Daoy (cell line): ENCODE data around the gene PDE5A. TPM values are rescaled to one million over a fixed set of nuclear protein-coding genes. Genes with fewer than 3 reads are reported as not detected.

Experiments used
- DNase-seq: peaks from one replicate; pipeline ENCODE4 v3.0.0-alpha.2; 2015; ENCODE audit warnings: low read depth
- total RNA-seq: library from RNA; depleted of rRNA; stranded (reverse); fragments of >200 nt; shearing (Covaris generic); gene quantifications from 2 replicates; pipeline ENCODE4 v1.2.3, GENCODE V29; 2014

The PDE5A gene
- total RNA-seq, 1 experiment from 2014 or later = 8.3 TPM

DNA sequence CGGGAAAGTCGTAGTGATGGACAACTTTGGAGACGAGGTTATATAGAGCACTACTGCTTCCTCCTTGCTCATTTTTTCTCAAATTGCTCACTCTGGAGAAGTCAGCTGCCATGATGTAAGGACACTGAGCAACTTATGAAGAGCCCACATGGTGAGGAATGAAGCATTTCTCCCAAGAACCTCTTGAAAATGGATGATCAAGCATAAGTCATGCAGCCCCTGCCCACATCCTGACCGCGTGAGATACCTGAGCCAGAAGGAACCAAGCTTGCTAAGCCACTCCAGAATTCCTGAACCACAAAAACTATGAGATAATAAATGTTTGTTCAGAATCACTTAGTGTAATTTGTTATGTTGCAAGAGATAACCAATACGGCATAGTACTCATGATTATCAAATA, 42.8 kb downstream of the PDE5A start:
- peak; percentile 50 for DNase-seq

DNA sequence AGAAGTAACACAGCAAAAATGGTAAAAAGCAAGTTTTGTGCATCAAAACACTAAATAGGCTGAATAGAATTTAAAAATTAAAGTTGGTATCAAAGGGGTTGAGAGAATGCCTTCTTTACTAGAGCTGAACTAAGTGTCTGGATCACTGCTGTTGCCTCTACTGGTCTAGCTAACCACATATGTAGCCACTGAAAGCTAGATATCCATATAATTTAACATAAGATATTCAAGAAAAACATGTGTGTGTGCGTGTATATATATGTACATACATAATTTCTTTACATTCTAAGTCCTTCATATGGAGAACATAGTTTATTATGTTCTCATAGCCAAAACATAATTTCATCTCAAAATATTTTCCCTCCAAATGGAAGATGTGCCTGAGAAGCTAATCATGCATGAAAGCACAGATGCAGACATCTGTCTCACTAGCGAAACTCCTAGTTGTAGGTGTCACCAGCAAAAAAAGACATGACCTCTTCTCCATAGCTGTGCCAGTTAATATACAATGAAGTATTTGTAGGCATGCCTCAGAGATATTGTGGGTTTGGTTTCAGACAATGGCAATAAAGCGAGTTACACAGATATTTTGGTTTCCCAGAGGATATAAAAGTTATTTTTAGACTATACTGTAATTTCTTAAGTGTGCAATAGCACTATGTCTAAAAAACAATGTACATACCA, 47.3 kb downstream of the PDE5A start:
- no peak for DNase-seq

DNA sequence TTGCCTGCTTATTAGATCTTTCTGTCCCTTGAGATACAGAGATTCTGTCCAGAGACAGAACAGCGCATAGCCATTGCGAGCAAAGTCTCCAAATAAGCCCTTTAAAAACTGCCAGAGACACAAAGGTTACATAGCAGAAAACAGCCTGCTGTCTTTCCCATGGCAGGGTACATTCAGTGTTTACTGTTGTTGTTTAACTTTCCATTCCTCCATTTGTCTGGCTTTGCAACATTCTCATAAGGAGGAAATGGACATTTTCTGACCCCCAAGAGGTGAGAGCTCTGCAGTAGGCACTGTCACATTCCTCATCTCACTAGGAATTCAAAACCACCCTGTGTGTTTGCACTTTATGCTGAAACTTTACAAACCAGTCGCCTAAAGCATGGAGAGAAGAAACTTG, 48.3 kb downstream of the PDE5A start:
- no peak for DNase-seq

DNA sequence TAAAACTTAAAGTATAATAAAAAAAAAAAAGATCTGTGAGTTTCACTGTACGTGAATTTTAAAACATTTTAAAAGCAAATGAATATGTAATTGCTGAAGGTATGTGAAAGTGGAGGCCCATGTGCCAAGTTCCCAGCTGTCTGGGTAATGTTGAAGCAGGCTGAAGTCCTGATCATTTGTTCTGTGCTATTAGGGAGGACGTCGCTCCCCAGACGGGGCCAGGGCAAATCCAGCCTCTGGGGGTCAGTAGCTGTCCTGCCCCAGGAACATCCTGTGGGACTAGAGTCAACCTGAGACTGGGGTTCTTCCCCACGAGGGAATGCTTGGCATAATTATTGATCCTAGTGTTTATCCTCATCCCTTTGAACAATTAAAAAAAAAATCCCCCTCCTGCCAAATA, 48.8 kb downstream of the PDE5A start:
- DNase-seq = no peak

DNA sequence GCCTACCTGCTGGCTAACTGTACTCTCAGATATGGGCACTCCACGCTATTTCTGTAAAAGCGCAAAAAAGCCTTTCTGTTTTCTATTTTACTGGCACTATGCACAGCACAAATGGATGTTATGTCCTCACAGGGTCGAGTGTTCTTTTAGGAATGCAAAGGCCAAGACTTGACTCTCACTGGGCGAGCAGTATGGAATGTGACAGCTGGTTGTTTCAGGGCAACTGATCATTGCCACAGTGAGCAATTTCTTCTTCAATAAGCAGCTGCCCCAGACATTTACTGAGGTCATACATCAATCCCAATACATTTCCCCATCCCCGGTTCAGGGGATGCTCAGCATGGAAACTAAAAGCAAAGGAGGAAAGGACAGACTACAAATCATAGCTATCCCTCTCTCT, 58.2 kb downstream of the PDE5A start:
- DNase-seq = no peak

DNA sequence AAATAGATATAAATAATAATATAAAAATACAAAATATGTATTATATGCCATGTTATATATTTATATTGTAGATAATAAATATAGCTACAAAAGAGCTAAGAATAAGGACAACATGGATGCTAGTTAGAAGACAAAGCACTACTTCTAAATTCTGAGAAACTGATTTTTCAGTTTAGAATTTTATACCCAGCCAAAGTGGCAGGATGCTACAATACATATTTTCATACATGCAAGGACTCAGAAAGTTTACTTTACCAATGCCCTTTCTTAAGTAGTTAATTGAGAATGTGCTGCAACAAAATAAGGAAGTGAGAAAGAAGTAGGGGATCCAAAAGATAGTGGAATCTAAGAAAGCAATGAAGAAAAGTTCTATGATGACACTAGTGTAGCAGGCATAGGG, 64.5 kb downstream of the PDE5A start:
- no peak for DNase-seq

DNA sequence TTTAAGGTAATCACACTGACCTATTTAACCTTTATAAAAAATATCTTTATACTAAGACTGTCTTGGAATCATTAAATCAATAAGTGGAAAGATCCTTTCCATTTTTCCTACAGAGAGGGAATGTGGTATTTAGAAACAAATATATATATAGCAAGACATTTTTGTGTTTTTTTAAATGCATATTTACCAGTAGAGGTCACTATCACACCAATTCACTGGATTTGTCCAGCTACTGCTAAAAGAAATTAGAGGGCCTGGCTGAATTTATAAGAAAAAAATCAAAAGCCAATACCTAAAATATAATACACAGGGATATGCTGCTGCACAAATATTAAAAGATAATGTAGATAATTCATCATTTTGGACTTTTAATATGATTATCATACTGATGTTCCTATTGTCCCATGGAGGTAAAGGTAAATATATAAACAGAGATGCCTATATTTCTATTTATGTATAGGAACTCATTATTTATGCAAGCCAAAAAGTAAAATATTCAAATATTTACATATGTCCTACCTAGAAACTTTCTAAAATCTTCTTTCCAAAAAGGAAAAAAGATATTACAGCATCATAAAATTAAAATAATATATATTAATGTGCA, 69.5 kb downstream of the PDE5A start:
- peak; percentile 4 for DNase-seq

DNA sequence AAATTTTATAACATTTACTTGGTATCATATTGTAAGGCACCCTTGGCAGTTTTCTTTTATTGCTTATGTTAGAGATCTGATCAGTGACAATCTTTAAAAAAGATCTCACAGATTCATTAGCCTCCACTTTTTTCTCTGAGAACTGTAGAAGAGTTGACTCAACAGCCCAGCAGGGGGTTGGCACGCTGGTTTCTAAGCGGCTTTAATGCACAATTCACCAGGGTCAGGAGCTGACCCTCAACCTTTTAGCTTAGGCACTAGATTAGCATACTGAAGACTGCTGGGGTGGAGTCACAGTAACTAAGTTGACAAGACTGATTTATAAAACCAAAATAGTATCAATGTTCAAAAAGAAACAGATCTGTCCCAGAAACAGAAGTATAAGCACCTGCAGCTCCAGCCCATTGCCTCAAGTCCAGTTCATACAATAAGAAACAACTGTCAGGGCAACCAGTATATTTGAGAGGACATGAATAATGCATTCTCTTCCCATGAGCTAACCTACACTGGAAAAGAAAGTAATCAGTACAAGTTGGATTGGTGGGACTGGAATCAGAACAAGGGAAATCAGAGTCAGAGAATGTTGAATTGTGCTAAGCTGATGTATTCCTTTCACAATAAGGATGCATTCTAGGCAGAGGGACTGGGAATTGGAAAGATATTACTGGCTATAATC, 77.6 kb downstream of the PDE5A start:
- DNase-seq = no peak

DNA sequence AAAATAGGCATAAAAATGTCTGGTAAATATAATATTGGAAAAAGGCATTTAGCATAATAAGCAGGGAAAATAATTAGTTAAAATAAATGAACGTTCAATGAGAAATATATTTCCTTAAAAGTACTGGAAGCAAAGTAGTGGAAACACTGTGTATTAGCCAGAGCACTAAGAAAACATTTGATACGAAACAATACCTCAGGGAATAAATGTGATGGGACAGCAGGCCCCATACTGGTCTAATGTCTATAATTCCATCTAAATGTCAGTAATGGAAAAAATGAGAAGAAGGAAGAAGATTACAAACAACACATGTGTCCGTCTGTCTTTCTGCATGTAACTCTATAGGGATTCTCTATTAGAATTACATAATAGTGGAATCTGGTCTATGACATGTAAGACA, 79.0 kb downstream of the PDE5A start:
- no peak for DNase-seq

DNA sequence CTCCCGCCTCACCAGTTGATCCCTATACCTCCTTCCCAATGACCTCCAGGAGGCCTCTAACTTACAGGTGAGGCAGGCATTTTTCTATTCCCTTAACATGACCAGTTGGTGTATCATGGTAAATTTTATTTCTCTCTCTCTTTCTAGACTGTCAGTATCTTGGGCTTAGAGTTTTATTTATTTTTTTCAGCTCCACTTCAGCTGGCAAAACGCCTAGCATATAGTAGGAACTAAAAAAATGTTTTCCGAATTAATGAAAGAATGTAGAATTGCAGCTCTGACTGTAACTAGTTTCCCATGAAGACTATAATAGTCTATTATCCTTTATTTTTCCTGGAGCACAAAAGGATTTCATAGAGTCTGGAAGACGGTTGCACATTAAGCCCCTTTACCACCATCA, 84.8 kb downstream of the PDE5A start:
- no peak for DNase-seq

DNA sequence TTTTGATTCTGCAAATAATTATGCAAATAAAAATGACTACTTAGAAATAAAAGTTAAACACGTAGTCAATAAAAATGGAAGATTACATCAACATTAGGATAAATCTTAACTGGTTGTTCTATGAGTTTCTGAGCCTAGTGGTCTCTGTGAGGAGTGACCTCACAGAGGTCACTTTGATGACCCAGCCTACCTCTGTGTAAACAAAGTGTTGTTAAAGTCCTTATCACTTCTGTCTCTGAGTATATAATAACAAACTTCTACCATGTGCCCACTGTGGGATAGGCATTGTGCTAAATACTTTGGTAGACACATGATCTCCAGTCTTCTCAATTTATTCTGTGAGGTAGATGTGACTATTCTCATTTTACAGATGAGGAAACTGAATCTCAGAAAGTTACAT, 85.4 kb downstream of the PDE5A start:
- no peak for DNase-seq

DNA sequence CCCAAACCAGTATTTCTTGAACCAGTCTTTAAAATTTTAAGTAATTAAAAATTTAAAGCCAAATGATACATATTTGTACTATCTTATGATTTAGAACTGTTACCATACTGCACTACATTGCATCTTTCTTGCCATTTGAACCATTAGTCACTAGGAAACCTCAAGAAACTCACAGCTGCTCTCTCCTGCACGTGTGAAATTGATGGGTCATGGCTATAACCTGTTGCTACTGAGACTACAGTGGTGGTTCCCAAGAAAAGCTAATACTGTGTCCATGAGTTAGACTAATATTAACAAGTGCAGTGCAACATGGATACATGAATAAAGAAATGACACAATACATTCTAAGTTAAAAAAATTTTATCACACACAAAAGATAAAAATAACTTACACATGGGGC, 88.4 kb downstream of the PDE5A start:
- DNase-seq = no peak

DNA sequence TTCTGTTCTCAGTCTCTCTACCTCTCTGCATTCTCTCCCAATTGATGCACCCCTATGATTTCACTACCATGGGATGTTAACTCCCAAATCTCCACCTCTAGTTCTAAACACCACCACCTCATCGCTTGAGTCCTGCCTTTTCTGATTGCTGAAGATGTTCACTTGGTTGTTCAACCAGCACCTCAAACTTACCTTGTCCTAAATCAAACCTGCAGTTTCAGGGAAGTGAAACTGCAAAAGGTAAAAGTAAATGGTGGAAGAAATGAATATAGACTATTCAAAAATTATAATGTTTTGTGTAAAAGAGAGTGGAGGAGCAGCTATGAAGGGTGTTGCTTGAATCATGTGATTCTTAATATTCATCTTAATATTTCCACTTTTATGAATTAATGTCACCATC, 91.0 kb downstream of the PDE5A start:
- DNase-seq = no peak

DNA sequence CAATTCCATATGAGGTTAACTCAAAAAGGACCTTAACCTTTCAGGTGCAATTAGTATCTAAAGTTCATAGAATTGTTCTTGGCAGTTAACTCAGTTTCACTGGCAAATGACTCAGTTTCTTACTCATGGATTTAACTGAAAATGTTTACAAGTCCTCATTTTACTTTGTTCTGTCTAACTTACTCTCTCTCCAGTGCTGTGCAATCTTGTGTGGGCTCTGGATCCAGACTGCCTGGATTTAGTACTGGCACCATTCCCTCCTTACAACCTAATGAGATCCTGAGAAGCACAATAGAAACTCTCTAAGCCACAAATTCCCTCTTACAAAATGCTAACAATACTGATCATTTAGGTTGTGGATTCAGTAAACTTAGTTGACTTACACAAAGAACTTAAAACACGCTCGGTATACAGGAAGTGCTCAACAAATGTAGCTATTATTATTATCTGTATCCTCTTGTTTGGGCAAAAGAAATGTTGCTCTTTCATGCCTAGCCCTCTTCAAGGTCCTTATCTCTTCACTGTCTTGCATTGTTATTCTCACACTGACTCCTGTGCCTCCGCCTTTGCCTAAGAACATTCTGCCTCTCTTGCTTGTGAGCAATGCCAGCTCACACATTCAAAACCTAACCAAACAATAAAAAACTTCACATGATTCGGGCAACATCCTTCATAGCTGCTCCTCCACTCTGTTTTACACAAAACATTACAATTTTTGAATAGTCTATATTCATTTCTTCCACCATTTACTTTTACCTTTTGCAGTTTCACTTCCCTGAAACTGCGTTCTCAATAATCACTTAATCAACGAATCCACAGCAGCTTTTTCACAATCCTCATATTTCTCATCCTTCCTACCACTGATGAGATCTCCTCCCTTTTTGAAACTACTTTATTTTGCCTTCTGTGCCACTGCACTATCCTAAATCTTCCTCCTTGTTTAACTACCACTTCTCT, 91.8 kb downstream of the PDE5A start:
- no peak for DNase-seq

DNA sequence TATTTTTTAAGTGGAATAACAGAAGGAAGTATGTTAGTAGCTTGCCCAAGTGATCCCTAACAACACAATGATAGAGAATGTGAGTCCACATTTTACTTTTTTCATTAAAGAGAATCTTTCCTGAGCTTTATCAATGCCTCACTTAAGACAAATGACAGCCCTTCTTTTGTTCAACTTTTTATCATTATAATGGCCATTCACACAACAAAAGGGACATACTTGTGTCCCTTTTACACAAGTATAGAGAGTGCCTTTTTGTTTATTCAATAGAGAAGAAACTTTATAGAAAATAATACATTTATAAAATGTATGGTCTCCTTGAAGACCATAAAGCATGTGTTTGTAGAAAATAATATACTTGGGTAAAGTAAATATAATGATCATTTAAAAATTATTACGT, 96.3 kb downstream of the PDE5A start:
- no peak for DNase-seq

DNA sequence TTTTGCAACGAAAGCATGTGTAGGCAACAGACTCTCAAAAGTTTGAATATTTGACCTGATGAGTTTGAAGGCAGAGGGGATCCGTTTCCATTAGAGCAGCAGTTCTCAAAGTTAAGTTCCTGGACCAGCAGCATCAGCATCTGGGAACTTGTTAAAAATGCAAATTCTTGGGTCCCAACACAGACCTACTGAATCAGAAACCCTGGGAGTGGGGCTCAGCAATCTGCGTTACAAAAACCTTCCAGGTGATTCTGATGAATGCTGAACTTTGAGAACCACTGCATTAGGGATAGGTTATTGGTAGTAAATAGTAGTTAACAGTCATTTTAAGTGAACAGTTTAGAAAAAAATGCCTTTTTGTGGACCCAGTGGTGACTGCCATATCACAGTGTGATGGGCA, 98.8 kb downstream of the PDE5A start:
- no peak for DNase-seq

DNA sequence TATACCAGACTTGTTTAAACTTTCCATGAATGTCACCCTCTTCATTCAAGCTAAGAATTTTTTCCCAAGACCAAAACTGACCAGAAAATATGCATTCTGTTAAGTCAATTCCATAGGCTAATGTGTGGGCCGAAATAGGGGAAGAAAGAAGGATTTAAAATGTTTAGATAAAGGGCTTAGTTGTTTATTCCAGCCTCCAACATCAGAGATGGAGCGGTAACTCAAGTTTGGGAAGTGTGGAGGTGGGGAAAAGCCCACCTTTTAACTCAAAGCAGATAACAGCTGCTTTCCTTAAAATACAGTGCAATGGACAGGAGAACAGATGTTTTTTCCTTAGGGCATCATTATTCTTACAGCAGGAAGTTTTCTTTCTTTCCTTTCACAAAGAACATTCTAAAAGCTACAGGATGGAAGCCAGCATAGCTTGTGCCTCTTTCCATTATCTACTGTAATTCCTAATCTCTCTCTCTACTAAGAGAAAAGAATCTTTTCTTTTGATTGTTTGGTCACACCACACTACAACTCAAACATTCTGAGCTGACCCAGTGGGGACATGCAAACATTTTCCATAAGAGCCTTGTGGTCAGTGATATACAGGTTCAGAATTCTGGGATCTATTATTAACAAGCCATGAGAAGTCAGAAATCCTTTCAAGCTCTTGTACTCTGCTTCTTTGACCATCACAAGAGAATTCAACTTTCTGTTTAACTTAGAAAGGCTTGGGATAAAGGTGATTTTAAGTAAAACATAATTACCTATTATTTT, 101.6 kb downstream of the PDE5A start:
- DNase-seq = no peak

DNA sequence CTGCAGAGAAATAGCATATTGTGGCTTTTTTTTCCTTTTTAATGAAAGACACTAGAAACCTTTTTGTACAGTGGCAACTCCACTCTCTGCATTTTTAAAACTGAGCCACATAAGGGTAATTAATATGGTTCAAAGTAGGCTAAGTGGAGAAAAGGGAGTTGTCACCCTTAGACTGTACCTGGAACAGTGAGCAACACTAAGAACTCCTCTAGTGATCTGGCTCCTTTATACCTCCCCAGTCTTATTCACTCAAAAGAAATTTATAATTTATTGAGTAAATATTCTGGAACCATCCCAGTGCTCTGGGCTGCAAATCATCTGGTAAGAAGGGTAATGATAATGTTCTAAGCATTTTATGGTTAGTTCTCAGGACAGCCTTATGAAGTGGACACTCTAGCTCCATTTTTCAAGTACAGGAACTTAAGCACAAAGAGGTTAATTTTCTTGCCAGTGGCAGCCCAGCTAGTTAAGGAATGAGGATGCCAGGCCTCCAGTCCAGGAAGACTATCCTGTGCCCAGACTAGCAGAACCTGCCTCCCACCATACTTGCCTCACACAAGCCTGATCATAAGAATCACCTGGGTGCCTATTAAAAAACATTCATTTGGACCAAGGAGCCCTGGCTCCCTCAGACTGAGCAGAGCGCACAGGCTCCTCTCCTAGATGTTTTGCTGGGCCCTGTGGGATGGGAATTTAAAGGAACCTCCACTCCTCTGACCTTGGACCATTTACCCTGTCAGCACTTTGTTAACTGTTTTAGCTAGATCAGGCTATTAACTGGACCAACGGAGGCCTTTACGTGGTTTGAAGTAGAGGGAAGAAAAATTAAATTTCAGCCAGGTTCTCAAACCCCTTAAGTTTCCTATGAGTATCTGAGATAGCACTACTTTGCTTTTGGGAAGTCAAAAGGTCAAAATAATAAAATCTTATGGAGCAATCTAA, 102.6 kb downstream of the PDE5A start:
- DNase-seq = no peak

DNA sequence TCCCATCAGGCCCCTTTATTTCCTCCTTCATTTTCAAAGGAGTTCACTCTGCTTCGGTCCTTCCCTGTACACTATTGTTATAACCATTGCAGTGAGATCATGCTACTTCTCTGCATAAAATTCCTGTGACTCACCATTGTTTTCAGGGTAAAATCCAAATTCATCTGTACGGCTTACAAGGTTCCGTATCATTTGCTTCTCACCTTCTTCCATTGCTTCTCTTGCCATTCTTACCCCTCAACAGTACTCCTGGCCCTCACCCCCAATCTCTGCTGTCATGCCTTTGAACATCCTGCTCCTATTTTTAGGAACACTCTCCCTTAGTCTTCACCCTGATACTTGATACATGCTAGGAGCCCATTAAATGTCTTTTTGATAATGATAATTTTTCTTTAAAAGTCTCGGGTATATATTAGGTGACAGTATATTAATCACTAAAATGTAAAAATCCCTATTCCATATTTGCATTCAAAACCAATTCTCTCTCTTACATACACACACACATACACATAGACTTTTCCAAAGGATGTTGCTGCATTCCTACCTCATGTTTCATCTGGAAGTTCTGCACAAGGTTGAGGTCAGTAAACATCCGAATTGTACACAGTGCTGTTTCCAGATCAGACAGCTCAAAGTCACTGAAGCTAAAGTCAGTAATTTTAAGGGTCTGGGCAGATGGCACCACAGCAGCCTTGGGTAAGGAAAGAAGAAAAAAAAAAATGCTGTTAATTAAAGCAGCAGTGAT, 103.4 kb downstream of the PDE5A start:
- DNase-seq = peak; percentile 35

DNA sequence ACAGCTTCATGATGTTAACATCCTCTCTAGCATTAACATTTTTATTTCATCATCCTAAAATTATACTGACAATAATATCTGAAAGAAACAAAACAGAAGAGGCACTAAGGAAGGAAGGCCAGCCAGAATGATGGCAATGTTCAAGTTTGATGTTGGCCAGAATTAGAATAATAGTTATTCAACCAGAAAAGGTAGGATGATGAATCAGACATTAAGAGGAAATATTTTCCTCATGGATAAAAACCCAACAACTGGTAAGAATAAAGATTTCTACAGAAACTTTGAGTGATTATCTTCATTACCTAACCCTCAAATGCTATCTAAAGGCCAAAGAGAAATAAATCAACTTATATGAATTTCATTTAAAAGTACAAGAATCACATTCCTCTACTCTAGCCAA, 105.2 kb downstream of the PDE5A start:
- no peak for DNase-seq
